Testis (tissue), 3 donors: ENCODE results near the gene ZZZ3. TPM values are rescaled to one million over a fixed set of nuclear protein-coding genes. Genes with fewer than 3 reads are reported as not detected.
"Not testable (repeated sequence)": the region's sequence is repeated elsewhere in the genome, so short reads cannot be mapped to it uniquely, and the experiment has no call there.

ENCODE experiments used
- DNase-seq: peaks from one replicate; pipeline ENCODE4 v3.0.0-alpha.2; 2019
- H3K27ac ChIP-seq, 2 donors: fragments of 200-600 bp; sonication (generic); one replicate each; pipeline ENCODE4 v1.5.1; 2019
- H3K27me3 ChIP-seq: fragments of 200-600 bp; sonication (generic); one replicate; pipeline ENCODE4 v1.5.1; 2019
- H3K36me3 ChIP-seq: fragments of 200-600 bp; sonication (generic); one replicate; pipeline ENCODE4 v1.5.1; 2017; ENCODE audit warnings: low read depth; ENCODE audit errors: missing control alignments
- H3K4me1 ChIP-seq: fragments of 200-600 bp; sonication (generic); one replicate; pipeline ENCODE4 v1.5.1; 2019
- H3K4me3 ChIP-seq, 2 donors: fragments of 200-600 bp; sonication (generic); one replicate each; pipeline ENCODE4 v1.5.1; 2017 to 2019
- H3K9me3 ChIP-seq: fragments of 200-600 bp; sonication (generic); one replicate; pipeline ENCODE4 v1.5.1; 2017
- POLR2A ChIP-seq: fragments of 450-650 bp; IDR thresholded peaks from one replicate; pipeline ENCODE4 v1.6.1; 2017; ENCODE audit warnings: antibody characterized with exemption, mild to moderate bottlenecking, moderate library complexity
- WGBS, 2 donors: methylation state at CpG; one replicate each; pipeline ENCODE4 v1.1.5; 2018; 5-methylcytosine and 5-hydroxymethylcytosine counted together
- intact Hi-C: fragments of 100-400 bp; cut with DNase I; formaldehyde crosslinking; loops from one replicate; pipeline ENCODE4 v1.15.1; 2023; ENCODE audit warnings: low total_unique reads
- polyA plus RNA-seq: library from polyadenylated mRNA; stranded (reverse); fragments of 350-450 nt; fragmentation: Illumina TruSeq; extraction: RNeasy Lipid Tissue Mini Kit (QIAGEN cat#74804); gene quantifications from one replicate; pipeline ENCODE4 v1.2.3, GENCODE V29; 2014; ENCODE audit warnings: low read depth, low replicate concordance; ENCODE audit not compliant: insufficient read depth
- total RNA-seq, 2 donors: library from RNA; depleted of rRNA; stranded (reverse); fragments of >200 nt; gene quantifications; one replicate each; pipeline ENCODE4 v1.2.3, GENCODE V29; 2016
- TF ChIP-seq, protein P1 (sequence below), 3 experiments: fragments of 450-650 bp in 2 of 3; fragments of 200-600 bp in 1 of 3; sonication (generic) in 1 of 3; IDR thresholded peaks; one replicate each; pipeline ENCODE4 v1.5.1; 2016 to 2019; ENCODE audit warnings: antibody characterized with exemption in 3 of 3, mild to moderate bottlenecking in 2 of 3, moderate library complexity in 1 of 3

ZZZ3 gene
- total and polyA plus RNA-seq, 3 donors from 2014 or later = 13.3 to 53.8 (median 52.2) TPM

DNA sequence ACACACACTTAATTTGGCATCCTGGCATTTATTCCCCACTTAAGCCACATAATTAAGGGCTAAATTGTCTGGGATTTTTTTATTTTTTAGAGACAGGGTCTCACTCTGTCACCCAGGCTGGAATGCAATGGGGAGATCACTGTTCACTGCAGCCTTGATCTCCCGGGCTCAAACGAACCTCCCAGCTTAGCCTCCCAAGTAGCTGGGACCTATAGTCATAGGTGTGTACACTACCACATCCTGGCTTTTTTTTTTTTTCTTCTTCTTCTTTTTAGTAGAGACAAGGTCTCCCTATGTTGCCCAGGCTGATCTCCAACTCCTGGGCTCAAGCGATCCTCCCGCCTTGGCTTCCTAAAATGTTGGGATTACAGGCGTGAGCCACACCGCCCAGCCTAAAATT lies 24.2 kb downstream of the ZZZ3 start:
- intact Hi-C loops = no loop called here
- WGBS, 2 donors = 93 to 96% methylated on average over 6 of the region's 6 CpGs
- Histone ChIP-seq H3K27ac (no peak overlapping the region), H3K27me3 (no peaks in the 10 kb centered on the region), H3K36me3 (no peaks in the 10 kb centered on the region), H3K9me3 (no peaks in the 10 kb centered on the region), H3K4me3 (no peak overlapping the region), H3K4me1 (peaks cover 7% of the 10 kb centered on the region)
- no peak for DNase-seq
- no peak for TF ChIP-seq POLR2A
- TF ChIP-seq, protein P1, sequence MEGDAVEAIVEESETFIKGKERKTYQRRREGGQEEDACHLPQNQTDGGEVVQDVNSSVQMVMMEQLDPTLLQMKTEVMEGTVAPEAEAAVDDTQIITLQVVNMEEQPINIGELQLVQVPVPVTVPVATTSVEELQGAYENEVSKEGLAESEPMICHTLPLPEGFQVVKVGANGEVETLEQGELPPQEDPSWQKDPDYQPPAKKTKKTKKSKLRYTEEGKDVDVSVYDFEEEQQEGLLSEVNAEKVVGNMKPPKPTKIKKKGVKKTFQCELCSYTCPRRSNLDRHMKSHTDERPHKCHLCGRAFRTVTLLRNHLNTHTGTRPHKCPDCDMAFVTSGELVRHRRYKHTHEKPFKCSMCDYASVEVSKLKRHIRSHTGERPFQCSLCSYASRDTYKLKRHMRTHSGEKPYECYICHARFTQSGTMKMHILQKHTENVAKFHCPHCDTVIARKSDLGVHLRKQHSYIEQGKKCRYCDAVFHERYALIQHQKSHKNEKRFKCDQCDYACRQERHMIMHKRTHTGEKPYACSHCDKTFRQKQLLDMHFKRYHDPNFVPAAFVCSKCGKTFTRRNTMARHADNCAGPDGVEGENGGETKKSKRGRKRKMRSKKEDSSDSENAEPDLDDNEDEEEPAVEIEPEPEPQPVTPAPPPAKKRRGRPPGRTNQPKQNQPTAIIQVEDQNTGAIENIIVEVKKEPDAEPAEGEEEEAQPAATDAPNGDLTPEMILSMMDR (IDR thresholded peaks at IDR 0.05) = no peak

DNA sequence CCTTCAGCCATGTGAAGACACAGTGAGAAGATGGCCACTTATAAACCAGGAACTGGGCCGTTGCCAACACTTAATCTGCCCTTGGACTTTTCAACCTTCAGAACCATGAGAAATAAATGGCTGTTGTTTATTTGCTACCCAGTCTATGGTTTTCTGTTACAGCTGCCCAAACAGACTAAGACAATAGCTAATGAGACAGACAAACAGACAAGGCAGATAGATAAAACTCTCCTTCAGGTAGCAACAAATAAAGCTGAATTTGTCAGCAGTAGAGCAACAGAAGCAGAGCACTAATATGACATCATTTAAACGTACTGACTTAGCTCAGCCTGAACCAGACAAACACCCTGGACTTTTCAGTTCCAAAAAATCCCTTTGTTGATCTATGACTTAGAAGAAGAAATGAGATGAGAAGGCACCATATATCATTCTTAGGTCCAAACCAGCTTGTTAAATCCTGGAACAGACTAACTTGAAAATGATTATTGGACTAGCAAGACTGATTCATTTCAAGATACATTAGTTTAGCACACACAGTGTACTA lies 27.0 kb downstream of the ZZZ3 start:
- TF ChIP-seq, protein P1 (IDR thresholded peaks at IDR 0.05) = no peak
- no peak for TF ChIP-seq POLR2A
- peak; percentile 62 for DNase-seq
- intact Hi-C loops = no loop called here

DNA sequence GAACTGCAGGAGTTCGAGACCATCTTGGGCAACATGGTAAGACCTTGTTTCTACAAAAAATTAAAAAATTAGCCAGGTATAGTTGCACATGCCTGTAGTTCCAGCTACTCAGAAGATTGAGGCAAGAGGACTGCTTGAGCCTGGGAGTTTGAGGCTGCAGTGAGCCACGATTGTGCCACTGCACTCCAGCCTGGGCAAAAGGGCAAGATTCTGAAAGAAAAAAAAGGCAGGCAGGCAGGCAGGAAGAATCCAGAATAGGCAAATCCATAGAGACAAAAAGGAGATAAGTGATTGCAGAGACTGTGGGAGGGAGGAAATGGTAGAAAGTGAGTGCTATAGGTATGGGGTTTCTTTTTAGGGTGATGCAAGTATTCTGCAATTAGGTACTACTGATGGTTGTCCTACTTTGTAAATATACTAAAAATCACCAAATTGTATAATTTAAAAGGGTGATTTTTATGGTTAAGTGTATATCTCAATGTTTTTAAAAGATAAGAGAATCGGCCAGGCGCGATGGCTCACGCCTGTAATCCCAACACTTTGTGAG lies 29.4 kb downstream of the ZZZ3 start:
- H3K4me3 ChIP-seq = no peak overlapping the region
- no peaks in the 10 kb centered on the region for H3K36me3 ChIP-seq
- H3K27ac ChIP-seq = no peak overlapping the region
- no peaks in the 10 kb centered on the region for H3K9me3 ChIP-seq
- intact Hi-C loops = no loop called here
- WGBS, 2 donors = 86 to 92% methylated on average over 6 of the region's 6 CpGs
- DNase-seq = no peak
- no peaks in the 10 kb centered on the region for H3K27me3 ChIP-seq
- TF ChIP-seq, protein P1 (IDR thresholded peaks at IDR 0.05) = no peak
- peaks cover 7% of the 10 kb centered on the region for H3K4me1 ChIP-seq

More for the DNA sequence above, 27.0 kb downstream of the ZZZ3 start:
- peak overlapping the region in 1 of 2 donors; percentile 11 for H3K27ac ChIP-seq
- no peaks in the 10 kb centered on the region for H3K9me3 ChIP-seq
- WGBS, 2 donors = 43 to 50% methylated on average over 2 of the region's 2 CpGs
- H3K4me1 ChIP-seq = peaks cover 7% of the 10 kb centered on the region
- no peak overlapping the region for H3K4me3 ChIP-seq
- no peaks in the 10 kb centered on the region for H3K27me3 ChIP-seq
- no peaks in the 10 kb centered on the region for H3K36me3 ChIP-seq

DNA sequence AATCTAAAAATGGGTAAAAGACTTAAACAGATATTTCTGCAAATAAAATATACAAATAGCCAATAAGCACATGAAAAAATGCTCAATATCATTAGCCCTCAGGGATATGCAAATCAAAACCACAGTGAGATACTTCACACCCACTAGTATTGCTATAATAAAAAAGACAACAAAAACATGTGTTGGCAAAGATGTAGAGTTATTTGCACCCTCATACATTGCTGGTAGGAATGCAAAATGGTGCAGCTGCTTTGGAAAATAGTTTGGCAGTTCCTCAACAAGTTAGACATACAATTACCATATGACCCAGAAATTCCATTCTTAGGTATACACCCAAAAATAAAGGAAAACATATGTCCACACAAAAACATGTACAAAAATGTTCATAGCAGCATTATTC lies 30.2 kb downstream of the ZZZ3 start:
- TF ChIP-seq, protein P1 (IDR thresholded peaks at IDR 0.05) = no peak
- TF ChIP-seq POLR2A = no peak
- no peak overlapping the region for H3K4me3 ChIP-seq
- intact Hi-C loops = no loop called here

DNA sequence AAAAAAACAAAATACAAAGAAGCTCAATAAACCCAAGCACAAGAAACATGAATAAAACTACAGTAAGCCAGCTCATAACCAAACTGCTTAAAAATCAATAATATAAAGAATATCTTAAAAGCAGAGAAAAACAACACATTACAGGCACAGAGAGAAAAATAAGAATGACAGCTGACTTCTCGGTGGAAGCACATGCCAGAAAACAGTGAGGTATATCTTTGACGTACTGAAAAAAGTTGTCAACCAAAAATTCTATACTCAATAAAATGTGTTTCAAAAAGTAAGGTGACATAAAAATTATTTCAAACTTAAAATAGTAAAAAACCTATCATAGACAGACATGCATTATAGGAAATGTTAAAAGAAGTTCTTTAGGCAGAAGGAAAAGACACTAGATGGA lies 33.3 kb downstream of the ZZZ3 start:
- DNase-seq = no peak
- Histone ChIP-seq H3K27ac (no peak overlapping the region), H3K9me3 (no peaks in the 10 kb centered on the region), H3K36me3 (no peaks in the 10 kb centered on the region), H3K4me3 (no peak overlapping the region), H3K4me1 (no peaks in the 10 kb centered on the region), H3K27me3 (no peaks in the 10 kb centered on the region)
- intact Hi-C loops = no loop called here
- 96 to 98% methylated on average over 2 of the region's 2 CpGs for WGBS, 2 donors
- TF ChIP-seq, protein P1 (IDR thresholded peaks at IDR 0.05) = no peak
- no peak for TF ChIP-seq POLR2A

More for the DNA sequence above, 30.2 kb downstream of the ZZZ3 start:
- peaks cover 7% of the 10 kb centered on the region for H3K4me1 ChIP-seq
- DNase-seq = no peak
- no peak overlapping the region for H3K27ac ChIP-seq
- no peaks in the 10 kb centered on the region for H3K9me3 ChIP-seq
- H3K27me3 ChIP-seq = no peaks in the 10 kb centered on the region
- H3K36me3 ChIP-seq = no peaks in the 10 kb centered on the region

DNA sequence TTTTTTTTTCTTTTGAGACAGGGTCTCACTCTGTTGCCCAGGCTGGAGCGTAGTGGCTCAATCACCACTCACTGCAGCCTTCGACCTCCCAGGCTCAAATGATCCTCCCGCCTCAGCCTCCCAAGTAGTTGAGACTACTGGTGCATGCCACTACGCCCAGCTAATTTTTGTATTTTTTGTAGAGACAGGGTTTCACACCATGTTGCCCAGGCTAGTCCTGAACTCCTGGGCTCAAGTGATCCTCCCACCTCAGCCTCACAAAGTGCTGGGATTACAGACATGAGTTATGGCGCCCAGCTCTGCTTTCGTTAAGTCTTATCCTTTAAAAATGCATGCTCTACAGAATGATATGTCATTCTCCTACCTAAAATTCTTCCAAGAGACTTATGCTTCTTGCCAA lies 36.2 kb downstream of the ZZZ3 start:
- H3K4me3 ChIP-seq, H3K4me1 ChIP-seq, DNase-seq, H3K27me3 ChIP-seq, H3K27ac ChIP-seq, H3K9me3 ChIP-seq, H3K36me3 ChIP-seq, intact Hi-C loops: not testable (repeated sequence)
- 98 to 100% methylated on average over 6 of the region's 6 CpGs for WGBS, 2 donors
